Muscle of back (tissue), 11 donors: Measurements from ENCODE around the gene RTN4RL1. TPM values are rescaled to one million over a fixed set of nuclear protein-coding genes. Genes with fewer than 3 reads are reported as not detected.
"Not testable (repeated sequence)": the region's sequence is repeated elsewhere in the genome, so short reads cannot be mapped to it uniquely, and the experiment has no call there.

Experiments
- DNase-seq, 3 donors: peaks; one replicate each; pipeline versions ENCODE4 v3.0.0 to v3.0.0-alpha.2; 2013
- polyA plus RNA-seq, 10 donors: library from polyadenylated mRNA; unstranded; fragments of 120-200 nt; gene quantifications; one replicate each; pipeline ENCODE4 v1.2.1, GENCODE V29; 2013; ENCODE audit not compliant: insufficient read length in 10 of 10

RTN4RL1 gene
- polyA plus RNA-seq, 10 donors: 0.70 to 1.8 (median 1.1) TPM

GRCh38 chr17:2025622-2026309 is 632 bp upstream of the RTN4RL1 start:
- peak in 2 of 3 donors; percentile 43 to 71 for DNase-seq

- peak in 1 of 3 donors; percentile 53 for DNase-seq
Observed at GRCh38 chr17:2024572-2025219, 438 bp downstream of the RTN4RL1 start.

GRCh38 chr17:2023692-2024571 is 1.2 kb downstream of the RTN4RL1 start:
- DNase-seq: peak in 2 of 3 donors; percentile 47 to 64

- DNase-seq: no peak
Observed at GRCh38 chr17:2023256-2023655, 1.9 kb downstream of the RTN4RL1 start.

- no peak for DNase-seq
Observed at GRCh38 chr17:2022647-2023240, 2.4 kb downstream of the RTN4RL1 start.

GRCh38 chr17:2020721-2021120 is 4.4 kb downstream of the RTN4RL1 start:
- DNase-seq: no peak

- no peak for DNase-seq
Observed at GRCh38 chr17:2019723-2020122, 5.4 kb downstream of the RTN4RL1 start.

- DNase-seq: no peak
Observed at GRCh38 chr17:2018716-2019510, 6.2 kb downstream of the RTN4RL1 start.

- DNase-seq: no peak
Observed at GRCh38 chr17:2017274-2017941, 7.7 kb downstream of the RTN4RL1 start.

- DNase-seq: no peak
Observed at GRCh38 chr17:2016494-2016893, 8.6 kb downstream of the RTN4RL1 start.

GRCh38 chr17:2015314-2015713 is 9.8 kb downstream of the RTN4RL1 start:
- DNase-seq: no peak

- DNase-seq: no peak
Observed at GRCh38 chr17:2013994-2014317, 11.2 kb downstream of the RTN4RL1 start.

GRCh38 chr17:2013220-2013993 is 11.7 kb downstream of the RTN4RL1 start:
- not testable (repeated sequence) for DNase-seq

GRCh38 chr17:2012499-2012898 is 12.6 kb downstream of the RTN4RL1 start:
- DNase-seq: no peak

GRCh38 chr17:2011411-2012371 is 13.4 kb downstream of the RTN4RL1 start:
- DNase-seq: peak in 2 of 3 donors; percentile 37 to 63

GRCh38 chr17:2009737-2010136 is 15.4 kb downstream of the RTN4RL1 start:
- no peak for DNase-seq

- DNase-seq: no peak
Observed at GRCh38 chr17:2008332-2009126, 16.6 kb downstream of the RTN4RL1 start.

GRCh38 chr17:2004435-2004952 is 20.6 kb downstream of the RTN4RL1 start:
- DNase-seq: no peak
